Measurements from ENCODE around the gene ZDHHC13.

The ZDHHC13 gene

GRCh38 chr11:19116971-19117759 lies at the start of gene ZDHHC13:
TSS of gene ZDHHC13 (plus strand) at chr11:19117168. CDS start at chr11:19117250, 82 bp downstream.
- DNase-seq, result peak; percentile 85

DNA sequence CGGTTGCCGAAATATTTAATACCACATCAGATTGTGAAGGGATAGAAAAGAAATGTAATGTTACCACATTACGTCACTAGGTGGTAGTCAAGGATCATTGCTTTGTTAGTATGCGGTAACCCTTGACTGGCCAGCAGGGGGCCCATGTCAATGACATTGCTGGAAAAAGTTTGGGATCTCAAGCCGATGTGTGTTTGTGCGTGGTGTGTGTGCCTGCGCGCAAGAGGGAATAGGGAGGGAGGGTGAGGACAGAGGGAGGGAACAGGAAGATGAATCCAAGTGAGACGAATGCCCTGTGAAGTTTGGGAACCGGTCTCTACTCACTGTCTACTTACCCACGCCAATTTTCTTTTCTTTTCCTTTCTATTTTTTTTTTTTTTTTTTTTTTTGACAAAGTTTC lies 45.7 kb upstream of the ZDHHC13 start:
- peak; percentile 84 for DNase-seq

GRCh38 chr11:19072464-19072863 lies 44.5 kb upstream of the ZDHHC13 start:
- no peak for DNase-seq

DNA sequence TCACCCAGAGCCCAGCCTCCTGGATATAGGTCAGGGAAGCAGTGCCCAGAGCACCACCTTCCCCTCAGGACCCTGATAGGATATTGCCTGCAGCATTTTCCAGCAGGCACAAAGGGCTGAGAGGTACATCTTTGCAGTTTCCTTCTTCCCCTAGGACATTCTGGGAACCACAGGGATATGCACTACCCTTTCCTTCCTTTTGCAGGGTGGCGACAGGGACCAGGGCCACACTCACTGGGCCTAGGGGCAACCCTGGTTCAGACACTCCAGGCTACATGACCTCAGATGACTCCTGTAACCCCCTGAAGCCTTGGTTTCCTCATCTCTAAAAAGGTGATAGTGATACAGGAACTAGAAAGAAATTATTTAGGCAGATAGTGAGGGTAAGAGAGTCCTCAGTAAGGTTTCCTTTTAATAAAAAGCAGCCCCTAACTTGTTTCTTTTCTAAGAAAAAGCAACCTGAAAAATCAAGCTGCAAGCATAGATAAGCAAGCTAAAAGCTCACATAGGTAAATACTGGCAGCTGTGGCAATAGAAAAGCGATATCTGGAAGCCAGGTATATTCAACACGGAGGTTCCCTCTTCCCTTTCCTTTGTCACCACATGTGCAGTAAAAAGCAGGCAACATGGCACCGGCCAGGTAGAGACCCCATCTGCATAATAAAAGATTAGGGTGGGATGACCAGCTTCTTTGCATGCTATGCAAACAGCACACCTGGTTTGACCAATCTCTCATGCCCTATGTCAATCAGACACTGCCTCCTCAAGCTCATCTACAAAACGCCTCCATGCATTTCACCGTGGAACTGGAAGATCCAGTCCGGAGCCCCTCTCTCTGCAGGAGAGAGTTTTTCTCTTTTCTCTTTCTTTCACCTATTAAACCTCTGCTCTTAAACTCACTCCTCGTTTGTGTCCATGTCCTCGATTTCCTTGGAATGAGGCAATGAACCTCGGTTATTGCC lies 43.2 kb upstream of the ZDHHC13 start:
- no peak for DNase-seq

- DNase-seq, result no peak
Observed at GRCh38 chr11:19075636-19076035, 41.3 kb upstream of the ZDHHC13 start.

DNA sequence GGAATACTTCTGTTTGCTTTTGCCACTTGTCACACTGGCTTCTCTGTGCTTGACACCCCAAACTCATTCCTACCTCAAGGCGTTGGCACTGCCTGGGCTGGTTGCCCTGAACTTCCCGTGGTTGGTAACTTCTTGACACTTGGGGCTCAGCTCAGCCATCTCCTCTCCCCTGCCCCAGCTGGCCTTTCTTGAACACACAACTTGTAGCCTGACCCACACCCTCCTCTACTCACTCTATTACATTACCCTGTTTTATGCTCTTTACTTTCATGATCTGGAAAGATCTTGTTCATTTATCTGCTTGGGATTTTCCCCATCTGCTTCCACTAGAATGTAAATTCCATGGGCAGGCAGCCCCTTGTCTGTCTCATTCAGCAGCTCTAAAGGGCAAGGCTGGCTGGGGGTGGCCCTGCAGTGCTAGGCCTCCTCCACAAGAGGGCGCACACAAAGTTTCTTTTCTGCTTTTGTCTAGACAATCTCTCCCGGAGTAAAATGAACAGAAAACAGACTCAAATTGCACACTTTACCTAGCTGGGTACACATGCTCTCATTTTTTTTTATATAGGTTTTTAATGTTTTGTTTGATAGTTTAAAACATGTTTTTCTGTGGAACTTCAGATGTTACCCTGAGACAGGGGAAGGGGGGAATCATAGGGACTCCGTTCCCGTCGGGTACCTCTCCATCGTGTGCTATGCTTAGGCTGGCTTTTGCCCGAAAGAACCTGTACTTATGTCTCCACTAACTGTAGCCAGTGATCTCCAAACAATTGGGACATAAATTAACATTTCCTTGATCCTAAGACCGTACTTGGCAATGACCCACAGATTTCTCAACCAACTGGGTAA lies 40.0 kb upstream of the ZDHHC13 start:
- peak; percentile 34 for DNase-seq

DNA sequence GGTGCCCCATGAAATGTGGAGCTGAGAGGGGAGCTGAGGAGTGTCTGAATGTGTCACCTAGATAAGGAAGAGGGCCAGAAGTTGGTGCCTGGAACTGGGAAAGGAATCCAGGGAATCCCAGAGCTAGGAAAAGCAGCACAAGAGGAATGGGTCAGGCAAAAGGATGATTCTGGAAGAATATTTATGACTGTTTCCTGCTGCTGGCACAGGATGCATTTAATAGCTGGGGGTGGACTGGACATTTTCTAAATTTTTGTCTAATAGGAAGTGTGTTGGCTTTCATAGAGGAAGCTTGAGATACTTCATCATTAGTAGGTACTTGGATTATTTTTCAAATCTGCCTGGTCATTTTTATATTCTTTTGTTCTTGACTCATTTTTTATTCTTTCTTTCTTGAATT lies 39.0 kb upstream of the ZDHHC13 start:
- DNase-seq, result no peak

DNA sequence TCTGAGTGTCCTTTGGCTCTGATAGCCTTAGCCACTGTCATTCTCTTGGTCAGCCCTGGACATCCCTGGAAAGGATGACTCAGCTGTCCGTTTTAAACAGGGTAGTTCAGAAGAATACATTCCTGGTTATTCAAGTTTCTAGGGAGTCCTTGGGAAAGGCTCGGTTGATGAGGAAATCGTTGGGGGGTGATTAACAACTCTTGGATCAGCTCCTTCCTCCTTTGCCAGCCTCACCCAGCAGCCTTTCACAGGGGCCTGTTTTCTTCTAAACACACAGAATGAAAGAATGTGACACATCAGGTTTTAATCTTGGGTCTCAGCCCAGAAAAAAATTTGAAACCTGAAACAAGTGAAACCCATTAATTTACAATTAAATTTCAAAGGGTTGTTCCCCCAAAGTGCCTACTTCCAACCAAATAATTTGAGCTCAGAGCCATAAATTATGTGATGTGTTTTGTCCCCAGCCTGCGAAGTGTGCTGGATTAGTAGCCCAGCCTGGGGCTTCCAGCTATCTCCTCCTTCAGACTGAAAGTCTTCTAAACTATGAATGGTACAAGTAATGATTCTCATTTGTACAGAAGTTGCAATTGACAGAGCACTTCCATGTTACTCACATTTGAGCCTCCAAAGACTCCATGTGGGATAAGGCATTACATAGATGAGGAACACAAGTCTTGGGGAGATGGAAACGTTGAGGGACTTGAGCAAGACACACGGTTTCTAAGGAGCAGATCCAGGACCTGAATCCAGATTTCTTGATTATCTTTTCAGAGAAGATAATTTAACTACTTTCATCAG lies 37.1 kb upstream of the ZDHHC13 start:
- DNase-seq, result no peak

DNA sequence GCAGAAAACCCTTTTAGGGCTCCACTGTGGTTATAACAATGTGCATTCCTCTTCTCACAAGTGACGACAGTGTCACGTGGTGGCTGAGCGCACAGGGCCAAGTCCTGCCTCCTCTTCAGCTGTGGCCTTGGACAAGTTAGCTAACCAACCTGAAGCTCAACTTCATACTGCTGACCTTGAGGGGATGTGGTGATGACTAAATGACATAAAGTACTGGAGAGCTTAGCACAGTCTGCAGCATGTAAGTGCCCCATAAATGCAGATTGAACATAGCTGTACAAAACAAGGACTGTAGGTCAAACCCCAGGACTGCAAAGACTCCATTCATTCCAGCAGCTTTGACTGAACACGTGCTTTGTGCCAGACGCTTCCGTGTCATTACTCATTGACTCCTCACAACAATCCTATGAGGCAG lies 36.4 kb upstream of the ZDHHC13 start:
- no peak for DNase-seq

DNA sequence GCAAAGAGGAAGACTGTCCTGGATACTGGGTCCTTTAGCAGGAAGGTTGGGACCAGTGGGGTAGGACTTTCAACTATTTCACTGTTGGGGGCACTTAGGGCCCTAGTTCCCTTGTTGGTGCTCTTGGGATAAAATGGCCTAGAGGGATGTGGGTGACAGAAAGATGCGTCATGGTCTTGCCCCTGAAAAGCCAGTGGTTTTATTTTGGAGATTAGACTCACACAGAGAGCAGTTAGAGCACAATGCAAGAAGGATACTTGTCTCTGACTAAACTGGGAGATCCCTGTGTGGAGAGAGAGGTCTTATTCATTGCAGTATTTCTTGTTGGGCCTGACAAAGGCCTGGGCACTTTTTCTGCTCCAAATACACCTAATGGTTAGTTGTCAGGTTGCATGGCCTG lies 33.8 kb upstream of the ZDHHC13 start:
- DNase-seq, result no peak

- DNase-seq, result no peak
Observed at GRCh38 chr11:19084661-19085315, 32.2 kb upstream of the ZDHHC13 start.

DNA sequence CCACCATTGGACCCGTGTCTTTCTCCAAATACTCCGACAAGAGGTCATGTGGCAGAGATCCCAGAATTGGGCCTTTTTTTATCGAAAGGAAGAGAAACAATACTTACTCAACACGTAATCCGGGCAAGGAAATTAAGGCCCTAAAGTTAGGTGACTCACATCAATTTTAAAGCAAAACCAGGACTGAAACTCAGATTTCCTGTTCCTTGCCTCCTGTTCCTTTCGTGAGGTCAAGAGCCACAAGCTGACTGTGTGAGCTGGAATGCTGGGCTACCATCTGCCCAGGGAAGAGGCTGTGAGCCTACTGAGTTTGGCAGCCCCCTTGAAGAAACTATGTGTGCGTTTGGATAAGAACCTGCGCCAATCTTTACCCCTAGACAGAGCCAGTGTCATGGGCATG lies 29.3 kb upstream of the ZDHHC13 start:
- no peak for DNase-seq

GRCh38 chr11:19088791-19089190 lies 28.2 kb upstream of the ZDHHC13 start:
- DNase-seq, result no peak

GRCh38 chr11:19089421-19089820 lies 27.5 kb upstream of the ZDHHC13 start:
- DNase-seq, result no peak

- no peak for DNase-seq
Observed at GRCh38 chr11:19091366-19091765, 25.6 kb upstream of the ZDHHC13 start.

DNA sequence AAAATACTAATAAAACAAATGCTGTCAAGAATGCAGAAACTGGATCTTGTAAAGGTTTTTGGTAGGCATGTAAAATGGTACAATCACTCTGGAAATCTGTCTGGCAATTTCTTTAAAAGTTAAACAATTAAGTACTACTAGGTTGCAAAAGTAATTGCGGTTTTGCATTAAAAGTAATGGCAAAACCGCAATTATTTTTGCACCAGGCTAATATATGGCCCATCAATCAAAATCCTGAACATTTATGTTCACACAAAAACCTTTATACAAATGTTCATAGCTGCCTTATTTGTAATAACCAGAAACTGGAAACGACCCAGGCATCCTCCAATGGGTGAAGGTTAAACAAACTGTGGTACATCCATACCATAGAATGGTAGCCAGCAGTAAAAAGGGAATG lies 24.6 kb upstream of the ZDHHC13 start:
- DNase-seq, result no peak

DNA sequence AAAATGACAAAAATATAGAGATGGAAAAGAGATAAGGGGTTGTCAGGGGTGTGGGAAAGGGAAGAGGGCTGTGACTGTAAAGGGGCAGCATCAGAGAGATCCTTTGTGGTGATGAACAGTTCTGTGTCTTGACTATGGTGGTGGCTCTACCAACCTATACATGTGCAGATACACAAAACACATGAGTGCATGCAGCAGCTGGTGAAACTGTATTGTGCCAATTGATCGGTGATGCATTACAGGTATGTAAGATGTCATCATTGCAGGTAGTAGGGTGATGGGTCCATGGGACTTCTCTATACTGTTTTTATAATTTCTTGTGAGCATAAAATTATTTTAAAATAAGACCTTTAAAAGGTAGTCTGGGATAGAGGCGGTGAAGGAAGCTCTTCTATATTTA lies 24.1 kb upstream of the ZDHHC13 start:
- no peak for DNase-seq

- DNase-seq, result no peak
Observed at GRCh38 chr11:19093976-19094375, 23.0 kb upstream of the ZDHHC13 start.

DNA sequence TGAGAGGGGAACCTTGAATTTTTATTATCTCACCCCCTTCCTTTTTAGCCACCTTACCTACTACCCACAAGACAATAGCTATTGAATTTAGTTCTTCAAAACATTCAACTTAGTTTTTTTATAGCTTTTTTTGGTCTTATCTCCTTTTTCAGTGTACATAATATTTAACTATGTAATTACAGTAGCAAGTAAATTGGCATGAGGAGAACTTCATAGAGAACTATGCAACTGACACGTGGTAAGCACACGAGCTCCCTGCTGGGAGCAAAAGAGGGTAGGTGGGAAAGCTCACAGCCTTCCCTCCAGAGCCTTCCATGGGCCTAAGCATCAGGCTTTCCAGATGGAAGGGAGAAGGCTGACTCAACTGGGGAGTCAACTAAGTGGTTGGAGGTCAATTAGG lies 22.1 kb upstream of the ZDHHC13 start:
- DNase-seq, result no peak

DNA sequence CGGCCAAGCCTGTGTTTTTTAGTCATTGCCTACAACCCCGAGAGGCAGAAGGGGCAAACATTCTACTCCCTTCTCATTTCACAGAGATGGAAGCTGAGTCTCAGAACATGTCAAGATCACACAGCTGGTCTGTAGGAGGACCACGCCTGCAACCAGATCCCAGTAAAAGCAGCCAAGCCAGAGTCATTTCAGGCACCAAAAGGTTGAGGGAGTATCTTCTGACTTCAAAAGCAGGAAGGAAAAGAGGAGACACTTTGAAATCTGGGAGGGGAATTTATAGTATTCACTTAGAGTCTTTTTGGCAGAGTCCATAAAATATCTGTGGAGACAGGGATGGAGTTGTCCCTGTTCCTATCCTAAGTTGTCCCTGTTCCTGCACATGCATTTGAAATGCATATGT lies 17.9 kb upstream of the ZDHHC13 start:
- no peak for DNase-seq

DNA sequence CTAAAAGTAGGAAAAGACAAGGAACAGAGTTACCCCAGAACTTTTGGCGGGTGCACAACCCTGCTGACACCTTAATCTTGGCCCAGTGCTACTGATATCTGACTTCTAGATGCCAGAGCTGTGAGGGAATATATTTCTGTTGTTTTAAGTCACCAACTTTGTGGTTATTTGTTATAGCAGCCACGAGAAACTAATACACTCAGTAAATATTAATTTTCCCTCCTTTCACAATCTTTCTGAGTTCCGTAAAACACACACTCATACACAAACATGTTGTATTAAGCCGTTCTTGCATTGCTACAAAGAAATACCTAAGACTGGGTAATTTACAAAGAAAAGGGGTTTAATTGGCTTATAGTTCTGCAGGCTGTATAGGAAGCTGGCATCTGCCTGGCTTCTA lies 16.1 kb upstream of the ZDHHC13 start:
- DNase-seq, result no peak
